GM21381 (cell line): ENCODE measurements around the gene HIVEP3.

Experiments
- ATAC-seq: cut with Tn5 transposase; IDR thresholded peaks from one replicate; pipeline ENCODE4 v1.9.1; 2021; ENCODE audit warnings: mild to moderate bottlenecking, moderate library complexity; ENCODE audit not compliant: unreplicated experiment

The HIVEP3 gene

GRCh38 chr1:41598325-41598724, 320.4 kb downstream of the HIVEP3 start:
- no peak for ATAC-seq

DNA sequence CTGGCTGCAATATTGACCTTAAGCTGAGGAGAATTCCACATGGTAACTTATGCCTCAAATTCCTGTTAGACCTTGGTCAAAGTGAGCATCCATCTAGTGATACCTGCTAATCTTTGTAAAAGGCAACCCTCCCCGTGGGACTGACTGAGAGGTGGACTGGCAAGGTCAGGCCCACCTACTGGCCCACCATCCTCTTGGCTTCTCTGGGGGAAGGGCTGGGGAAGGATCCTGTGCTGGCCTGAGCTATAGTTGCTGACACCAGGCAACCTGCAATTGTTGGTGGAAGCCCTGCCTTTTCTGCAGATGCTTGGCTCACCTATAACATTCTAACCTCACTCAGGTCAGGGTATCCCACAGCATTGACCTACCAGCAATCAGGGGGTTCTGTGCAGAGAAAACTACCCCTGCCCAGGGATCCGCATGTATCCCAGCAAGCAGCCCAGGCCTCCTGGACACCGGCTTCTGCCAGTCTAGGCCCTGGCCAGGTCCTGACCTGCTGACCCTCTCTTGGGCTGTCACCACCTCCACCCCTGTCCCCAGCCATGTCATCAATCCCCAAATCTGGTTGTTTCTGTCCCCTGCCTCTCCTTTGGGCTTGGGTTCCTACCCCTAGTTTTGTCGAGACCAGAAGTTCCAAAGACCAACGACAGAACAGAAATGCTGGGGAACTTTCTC, 326.1 kb downstream of the HIVEP3 start:
- ATAC-seq = no peak

GRCh38 chr1:41591891-41592290, 326.8 kb downstream of the HIVEP3 start:
- ATAC-seq = no peak

DNA sequence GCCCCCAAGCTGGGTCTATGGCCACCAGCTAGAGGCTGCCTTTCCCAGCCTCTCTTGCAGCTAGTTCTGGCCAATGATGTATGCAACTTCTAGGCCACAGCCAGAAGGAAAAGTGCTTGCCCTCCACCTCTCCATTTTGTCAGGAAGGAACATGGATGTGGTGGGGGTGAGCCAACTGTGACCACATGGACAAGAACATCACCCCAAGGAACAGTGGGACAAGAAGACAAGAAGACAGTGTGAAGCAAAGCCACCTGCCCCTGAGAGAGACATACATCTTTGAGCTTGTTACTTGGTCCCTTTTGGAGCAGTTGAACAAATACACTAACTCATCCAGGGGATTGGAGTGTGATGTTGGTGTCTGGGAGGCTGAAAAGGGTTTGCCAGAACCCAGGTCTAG, 328.4 kb downstream of the HIVEP3 start:
- ATAC-seq = no peak

GRCh38 chr1:41589395-41589794, 329.3 kb downstream of the HIVEP3 start:
- ATAC-seq = no peak

GRCh38 chr1:41588334-41588875, 330.3 kb downstream of the HIVEP3 start:
- no peak for ATAC-seq

DNA sequence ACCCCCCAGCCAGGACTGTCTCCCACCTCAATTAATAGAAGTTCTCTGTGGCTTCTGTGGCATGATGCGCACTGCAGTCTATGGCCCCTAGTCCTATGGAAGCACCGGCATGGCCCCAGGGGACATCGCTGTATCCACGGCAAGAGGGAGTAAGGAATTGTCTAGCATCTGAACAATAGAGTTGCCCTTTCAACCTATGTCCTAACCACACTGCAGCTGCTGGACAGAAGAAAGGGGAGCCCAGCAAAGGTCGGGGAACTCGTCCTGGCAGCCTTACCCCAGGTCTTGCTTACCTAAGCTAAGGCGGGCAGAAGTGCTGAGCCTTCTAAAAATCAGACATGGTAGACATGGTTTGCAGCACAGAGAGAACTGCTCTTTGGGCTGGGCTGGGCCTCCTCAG, 330.9 kb downstream of the HIVEP3 start:
- ATAC-seq = no peak

DNA sequence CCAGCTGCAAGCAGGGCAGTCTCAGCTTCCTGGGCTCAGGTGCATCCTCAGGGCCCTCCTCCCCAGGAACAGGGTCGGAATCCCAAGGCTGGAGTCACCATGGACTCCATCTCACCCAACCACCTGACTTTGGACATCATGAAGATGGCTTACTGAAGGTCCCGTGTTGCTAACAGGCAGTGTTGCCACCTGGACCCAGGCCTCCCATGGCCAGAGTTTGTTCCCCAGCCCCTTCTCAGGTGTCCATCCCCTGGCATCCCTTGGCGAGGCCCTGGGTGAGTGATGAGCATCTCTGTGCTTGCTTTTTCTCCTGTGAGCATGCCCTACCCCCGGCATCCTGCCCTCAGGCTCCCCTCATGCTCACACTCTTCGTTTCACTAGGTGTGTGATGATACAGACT, 332.5 kb downstream of the HIVEP3 start:
- ATAC-seq = no peak

DNA sequence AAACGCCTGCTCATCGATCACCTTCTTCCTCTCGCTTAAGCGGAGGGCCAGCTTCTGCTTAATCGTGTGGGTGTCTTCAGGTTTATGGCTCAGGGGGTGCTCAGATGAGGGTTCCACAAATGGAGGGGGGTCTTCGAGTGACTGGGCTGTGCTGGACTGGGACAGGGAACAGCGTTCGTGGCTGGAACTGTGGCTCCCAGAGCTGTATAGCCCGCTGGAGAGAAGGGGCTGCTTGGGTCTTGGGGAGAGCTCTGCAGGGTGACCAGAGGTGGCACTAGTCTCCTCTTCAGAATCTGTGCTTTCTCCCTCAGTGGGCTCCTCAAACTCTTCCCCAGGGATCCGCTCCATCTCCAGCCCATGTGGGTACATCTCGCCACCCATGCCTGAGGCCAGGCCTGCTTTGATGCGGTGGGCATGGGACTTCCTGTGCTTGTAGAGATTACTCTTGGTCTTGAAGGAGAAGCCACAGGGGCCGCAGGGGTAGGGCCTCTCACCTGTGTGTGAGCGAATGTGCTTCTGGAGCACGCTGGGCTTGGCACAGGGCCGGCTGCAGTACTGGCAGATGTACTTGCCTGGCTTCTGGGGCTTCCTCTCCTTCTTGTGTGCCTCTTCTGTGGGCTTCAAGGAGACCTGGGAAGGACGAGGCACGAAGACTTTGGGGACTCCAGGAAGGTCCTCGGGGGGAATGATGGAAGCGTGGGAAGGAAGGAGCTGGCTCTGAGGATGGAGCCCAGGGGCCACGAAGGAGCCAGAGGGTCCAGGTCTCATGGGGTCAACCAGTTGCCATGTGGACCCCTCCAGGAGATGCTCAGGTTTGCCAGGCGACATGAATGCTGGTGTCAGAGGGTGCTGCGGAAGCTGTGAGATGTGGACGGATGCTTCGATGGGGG, 334.8 kb downstream of the HIVEP3 start:
- ATAC-seq = no peak

DNA sequence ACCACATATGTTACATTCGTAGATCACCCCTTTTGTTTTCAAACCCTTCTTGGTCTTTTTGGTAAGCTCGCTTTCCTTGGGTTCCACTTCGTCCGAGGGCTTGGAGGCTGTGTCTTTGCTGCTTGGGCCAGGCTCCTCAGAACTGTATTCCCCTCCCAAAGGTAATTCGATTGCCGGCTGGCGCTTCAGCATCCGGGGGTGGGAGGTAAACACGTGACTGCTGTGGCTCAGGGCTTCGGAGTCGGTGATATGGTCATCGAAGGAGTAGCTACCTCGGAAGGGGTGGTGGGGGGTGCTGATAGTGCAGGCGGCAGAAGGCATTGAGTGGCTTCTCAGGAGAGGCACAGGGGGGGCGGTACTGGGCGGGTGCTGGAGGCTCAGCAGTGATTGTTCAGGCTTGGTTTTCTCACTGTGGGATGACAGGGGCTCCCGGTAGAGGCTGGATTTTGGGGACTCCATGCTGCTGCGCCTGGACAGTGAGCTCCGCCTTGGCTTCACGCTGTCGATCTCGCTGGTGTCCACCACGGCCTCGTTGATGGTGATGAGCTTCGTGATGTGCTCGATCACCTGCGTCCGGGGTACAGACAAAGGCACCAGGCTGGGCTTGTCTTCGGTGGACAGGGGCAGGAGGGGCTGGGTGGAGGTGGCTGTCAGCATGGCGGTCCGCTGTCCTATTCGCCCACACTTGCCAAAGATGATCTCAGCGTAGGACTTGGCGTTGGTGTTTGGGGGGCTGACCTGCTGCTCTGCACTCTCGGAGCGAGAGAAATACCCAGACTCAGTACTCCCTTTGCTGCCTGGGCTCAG, 335.7 kb downstream of the HIVEP3 start:
- ATAC-seq = no peak

DNA sequence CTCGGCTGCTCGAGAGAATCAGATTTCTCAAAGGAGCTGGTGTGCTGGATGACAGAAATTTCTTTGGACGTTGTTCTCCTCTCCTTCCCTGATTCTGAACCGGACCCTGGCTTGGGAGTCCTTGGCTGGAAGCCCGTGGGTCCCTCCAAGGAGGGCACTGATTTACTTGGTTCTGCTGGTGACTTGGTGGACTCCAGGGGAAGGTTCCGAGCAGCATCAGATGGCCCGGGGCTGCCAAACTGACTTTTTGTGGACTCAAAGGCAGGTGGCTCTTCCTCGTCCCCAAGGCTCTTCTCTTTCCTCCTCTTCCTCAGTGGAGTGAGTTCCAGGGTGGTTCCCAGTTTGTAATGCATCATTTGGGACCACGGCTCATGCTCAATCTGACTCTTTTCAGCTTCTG, 336.4 kb downstream of the HIVEP3 start:
- no peak for ATAC-seq

DNA sequence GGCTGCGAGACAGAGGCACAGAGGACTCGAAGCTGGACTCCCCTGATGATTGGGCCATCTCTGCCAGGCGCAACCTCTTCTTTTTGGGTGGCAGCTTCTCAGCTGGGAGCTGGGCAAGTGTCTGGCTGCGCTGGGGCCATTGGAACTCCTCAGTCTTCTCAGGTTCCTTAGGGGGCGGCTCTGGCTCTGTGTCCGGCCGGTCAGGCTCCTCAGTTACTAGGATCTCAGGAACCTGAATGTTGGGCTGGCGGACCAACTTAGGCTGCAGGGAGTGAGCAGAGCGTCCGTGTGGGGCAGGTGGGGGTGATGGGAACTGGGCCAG, 336.8 kb downstream of the HIVEP3 start:
- ATAC-seq = no peak

GRCh38 chr1:41581216-41582003, 337.3 kb downstream of the HIVEP3 start:
- no peak for ATAC-seq

DNA sequence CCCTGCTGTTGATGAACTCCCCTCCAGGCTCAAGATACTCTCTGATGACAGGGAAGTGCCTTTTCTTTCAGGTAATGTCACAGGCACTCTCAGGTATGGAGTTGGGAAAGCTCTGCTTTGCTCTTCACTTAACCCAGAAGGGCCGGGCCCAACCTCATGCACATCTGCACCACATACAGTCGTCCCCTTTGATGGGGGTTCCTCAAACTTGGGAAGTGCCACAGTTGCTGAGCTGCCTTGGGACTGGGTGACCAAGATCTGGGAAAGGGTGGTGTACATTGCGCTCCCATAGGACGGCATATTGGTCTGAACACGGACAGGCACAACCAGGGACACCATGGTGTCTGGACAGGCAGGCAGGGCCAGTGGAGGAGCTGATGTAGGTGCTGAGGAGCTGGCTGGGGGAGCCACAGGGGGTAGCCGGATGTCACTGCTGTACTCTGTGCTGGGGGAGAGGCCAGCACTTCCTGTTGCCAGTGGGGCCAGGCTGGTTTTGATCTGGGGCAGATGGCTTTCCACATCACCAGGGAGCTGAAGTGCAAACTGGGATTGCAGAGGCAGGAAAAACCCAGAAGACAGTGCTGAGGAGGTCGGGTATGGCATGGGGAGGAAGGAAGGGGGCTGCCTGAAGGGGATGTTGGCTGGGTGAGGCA, 338.1 kb downstream of the HIVEP3 start:
- no peak for ATAC-seq

DNA sequence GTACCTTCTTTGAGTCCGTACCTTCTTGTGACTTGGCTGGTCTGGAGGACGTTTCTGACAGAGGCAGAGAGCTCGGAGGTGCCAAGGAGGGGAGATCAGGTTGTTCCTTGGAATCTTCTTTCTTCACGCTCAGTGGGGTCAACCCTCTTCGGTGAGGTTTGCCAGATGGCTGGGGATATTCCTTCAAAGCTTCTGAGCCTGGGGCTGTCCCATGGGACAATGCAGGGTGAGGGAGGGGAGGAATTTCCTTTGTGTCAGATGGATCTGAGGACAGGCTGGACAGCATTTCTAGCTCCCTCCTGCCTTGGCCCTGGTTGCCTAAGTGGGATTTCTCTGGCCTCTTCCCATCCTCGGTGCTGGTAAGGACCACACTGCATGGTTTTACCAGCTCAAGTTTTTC, 338.7 kb downstream of the HIVEP3 start:
- no peak for ATAC-seq

DNA sequence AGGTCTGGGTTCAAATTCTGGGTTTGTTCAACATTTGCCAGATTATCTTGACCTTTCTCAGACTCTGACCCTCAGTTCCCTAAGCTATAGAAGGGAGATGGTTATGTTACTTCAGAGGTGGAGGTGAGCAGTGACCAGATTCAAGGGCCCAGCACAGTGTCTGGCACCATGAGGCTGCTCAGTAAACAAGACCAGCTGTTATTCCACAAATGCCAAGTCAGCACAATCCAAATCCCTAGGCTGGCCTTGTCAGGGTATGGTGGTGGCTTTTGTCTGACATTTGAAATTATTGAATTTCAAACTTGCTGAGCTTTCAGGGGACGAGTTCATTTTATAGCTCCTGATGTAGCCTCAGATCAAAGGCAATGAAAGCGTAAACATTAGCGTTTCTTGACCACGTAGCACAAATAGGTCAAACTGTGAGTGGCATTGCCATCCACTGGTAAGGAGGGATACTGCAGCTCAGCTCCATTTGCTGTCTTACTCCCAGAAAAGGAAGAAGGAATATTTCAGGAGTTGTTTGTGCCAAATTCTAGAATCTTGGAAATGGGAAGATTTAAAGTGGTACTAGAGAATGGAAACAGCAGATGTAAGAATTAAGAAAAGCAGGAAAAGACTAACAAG, 339.9 kb downstream of the HIVEP3 start:
- no peak for ATAC-seq

- no peak for ATAC-seq
These were observed 342.1 kb downstream of the HIVEP3 start for GRCh38 chr1:41576620-41577019.

- no peak for ATAC-seq
These were observed 342.5 kb downstream of the HIVEP3 start for GRCh38 chr1:41576206-41576605.

GRCh38 chr1:41574842-41575241, 343.9 kb downstream of the HIVEP3 start:
- ATAC-seq = no peak
